Inflammatory macrophage treated with lipopolysaccharide for 4 hours (primary cell): ENCODE data around the gene C2CD4B.

Experiments
- DNase-seq: peaks from one replicate; pipeline ENCODE4 v3.0.0-alpha.2; 2020

The C2CD4B gene

GRCh38 chr15:62118520-62119226 lies 46.4 kb downstream of the C2CD4B start:
- DNase-seq = peak; percentile 84

DNA sequence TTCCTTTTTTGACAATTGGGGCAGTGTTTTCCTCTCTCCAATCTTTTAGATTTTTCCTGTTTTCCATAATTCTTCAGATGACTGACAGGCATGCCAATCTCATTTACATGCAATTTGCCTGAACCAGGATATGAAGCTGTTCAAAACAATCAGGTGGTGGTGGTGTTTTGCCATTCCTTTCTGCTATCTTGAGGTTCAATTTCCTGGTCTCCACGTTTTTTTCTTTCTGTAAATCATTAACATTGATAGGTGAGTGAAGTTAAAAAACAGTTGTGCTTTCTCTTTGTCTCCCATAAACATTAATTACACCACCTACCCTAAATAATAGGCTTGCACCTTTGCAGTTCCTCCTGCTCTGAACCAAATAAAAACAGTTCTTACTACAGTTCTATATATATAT lies 49.2 kb downstream of the C2CD4B start:
- DNase-seq = no peak
